Activated CD8-positive, alpha-beta T cell treated with anti-CD3 and anti-CD28 coated beads for 36 hours (primary cell): ENCODE results near the gene ERICH3. TPM values are rescaled to one million over a fixed set of nuclear protein-coding genes. Genes with fewer than 3 reads are reported as not detected.

Source experiments
- ATAC-seq: fragments of 200-7000 bp; cut with Tn5 transposase; one replicate; pipeline ENCODE4 v1.10.0; 2021; ENCODE audit warnings: mild to moderate bottlenecking, moderate library complexity
- CTCF ChIA-PET: fragments of 350-600 bp; sonication (Branson Sonifier 250); formaldehyde crosslinking; loops from one replicate; lab custom pipeline; 2021; ENCODE audit warnings: antibody characterized with exemption; lab: Charles Lee
- POLR2A ChIA-PET: fragments of 350-600 bp; sonication (Branson Sonifier 250); formaldehyde crosslinking; loops from one replicate; lab custom pipeline; 2021; ENCODE audit warnings: antibody characterized with exemption; lab: Charles Lee
- DNase-seq: peaks from one replicate; pipeline ENCODE4 v3.0.0-alpha.2; 2020
- H3K27ac Mint-ChIP-seq: one replicate; pipeline ENCODE4 v1.8.0; 2021; ENCODE audit warnings: mild to moderate bottlenecking, mixed read lengths
- H3K27me3 Mint-ChIP-seq: one replicate; pipeline ENCODE4 v1.8.0; 2021; ENCODE audit warnings: mixed read lengths
- H3K36me3 Mint-ChIP-seq: one replicate; pipeline ENCODE4 v1.8.0; 2021; ENCODE audit warnings: low read depth, mixed read lengths
- H3K4me1 Mint-ChIP-seq: one replicate; pipeline ENCODE4 v1.8.0; 2021; ENCODE audit warnings: low read depth, mixed read lengths
- H3K4me3 Mint-ChIP-seq: one replicate; pipeline ENCODE4 v1.8.0; 2021; ENCODE audit warnings: mild to moderate bottlenecking, moderate library complexity, mixed read lengths
- H3K9me3 Mint-ChIP-seq: one replicate; pipeline ENCODE4 v1.8.0; 2021; ENCODE audit warnings: mixed read lengths
- intact Hi-C: fragments of 100-400 bp; cut with micrococcal nuclease; formaldehyde crosslinking; loops from one replicate; pipeline ENCODE4 v1.10.0; 2022
- total RNA-seq, 2 experiments: library from RNA; stranded (reverse); gene quantifications; one replicate each; pipeline ENCODE4 v1.2.3, GENCODE V29; 2021
- TF ChIP-seq, protein P1 (sequence below): fragments of 200-600 bp; IDR thresholded peaks from one replicate; pipeline ENCODE4 v1.8.0; 2022; ENCODE audit warnings: antibody characterized with exemption, mild to moderate bottlenecking

Gene ERICH3
- total RNA-seq, 2 experiments from 2014 or later: not detected

- ATAC-seq (no peak), DNase-seq (no peak)
- no peak overlapping the region for H3K27ac Mint-ChIP-seq
- H3K27me3 Mint-ChIP-seq: peaks cover 1% of the 10 kb centered on the region
- intact Hi-C loops: no loop called here
- TF ChIP-seq, protein P1, sequence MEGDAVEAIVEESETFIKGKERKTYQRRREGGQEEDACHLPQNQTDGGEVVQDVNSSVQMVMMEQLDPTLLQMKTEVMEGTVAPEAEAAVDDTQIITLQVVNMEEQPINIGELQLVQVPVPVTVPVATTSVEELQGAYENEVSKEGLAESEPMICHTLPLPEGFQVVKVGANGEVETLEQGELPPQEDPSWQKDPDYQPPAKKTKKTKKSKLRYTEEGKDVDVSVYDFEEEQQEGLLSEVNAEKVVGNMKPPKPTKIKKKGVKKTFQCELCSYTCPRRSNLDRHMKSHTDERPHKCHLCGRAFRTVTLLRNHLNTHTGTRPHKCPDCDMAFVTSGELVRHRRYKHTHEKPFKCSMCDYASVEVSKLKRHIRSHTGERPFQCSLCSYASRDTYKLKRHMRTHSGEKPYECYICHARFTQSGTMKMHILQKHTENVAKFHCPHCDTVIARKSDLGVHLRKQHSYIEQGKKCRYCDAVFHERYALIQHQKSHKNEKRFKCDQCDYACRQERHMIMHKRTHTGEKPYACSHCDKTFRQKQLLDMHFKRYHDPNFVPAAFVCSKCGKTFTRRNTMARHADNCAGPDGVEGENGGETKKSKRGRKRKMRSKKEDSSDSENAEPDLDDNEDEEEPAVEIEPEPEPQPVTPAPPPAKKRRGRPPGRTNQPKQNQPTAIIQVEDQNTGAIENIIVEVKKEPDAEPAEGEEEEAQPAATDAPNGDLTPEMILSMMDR: no peak
- ChIA-PET CTCF (no interaction called here), POLR2A (no interaction called here)
- no peaks in the 10 kb centered on the region for H3K36me3 Mint-ChIP-seq
- no peak overlapping the region for H3K4me3 Mint-ChIP-seq
- no peaks in the 10 kb centered on the region for H3K4me1 Mint-ChIP-seq
- no peaks in the 10 kb centered on the region for H3K9me3 Mint-ChIP-seq
Measured at GRCh38 chr1:74530892-74531291, 142.7 kb downstream of the ERICH3 start.

DNA sequence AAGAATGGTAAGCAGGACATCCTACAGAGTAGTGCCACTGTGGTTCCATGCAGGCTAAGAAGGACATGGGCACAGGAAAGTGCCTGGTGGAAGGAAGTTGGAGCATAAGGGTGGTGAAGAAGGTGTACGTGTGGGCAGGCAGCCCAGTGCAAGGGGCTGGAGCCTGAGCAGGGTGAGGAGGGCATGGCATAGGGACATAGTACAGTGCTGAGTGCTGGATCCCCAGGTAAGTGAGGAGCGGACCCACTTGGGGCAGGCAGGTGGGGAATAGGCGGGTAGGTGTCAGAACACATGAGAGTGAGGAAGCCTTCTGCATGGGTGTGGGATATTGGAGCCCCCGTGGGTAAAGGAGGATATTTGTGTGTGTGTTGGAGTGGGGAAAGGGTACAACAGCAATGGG lies 145.5 kb downstream of the ERICH3 start:
- no peak for DNase-seq
- peaks cover 1% of the 10 kb centered on the region for H3K27me3 Mint-ChIP-seq
- TF ChIP-seq, protein P1: no peak
- H3K4me1 Mint-ChIP-seq: no peaks in the 10 kb centered on the region
- no peaks in the 10 kb centered on the region for H3K36me3 Mint-ChIP-seq
- ChIA-PET POLR2A (no interaction called here), CTCF (no interaction called here)
- no peak for ATAC-seq
- no peak overlapping the region for H3K4me3 Mint-ChIP-seq
- no peak overlapping the region for H3K27ac Mint-ChIP-seq
- intact Hi-C loops: no loop called here
- H3K9me3 Mint-ChIP-seq: no peaks in the 10 kb centered on the region

- DNase-seq (no peak), ATAC-seq (no peak)
- TF ChIP-seq, protein P1: no peak
- Mint-ChIP-seq H3K36me3 (no peaks in the 10 kb centered on the region), H3K27me3 (peaks cover 1% of the 10 kb centered on the region), H3K27ac (no peak overlapping the region), H3K4me1 (no peaks in the 10 kb centered on the region), H3K9me3 (no peaks in the 10 kb centered on the region), H3K4me3 (no peak overlapping the region)
- intact Hi-C loops: no loop called here
- ChIA-PET CTCF (no interaction called here), POLR2A (no interaction called here)
Measured at GRCh38 chr1:74526708-74527107, 146.9 kb downstream of the ERICH3 start.

DNA sequence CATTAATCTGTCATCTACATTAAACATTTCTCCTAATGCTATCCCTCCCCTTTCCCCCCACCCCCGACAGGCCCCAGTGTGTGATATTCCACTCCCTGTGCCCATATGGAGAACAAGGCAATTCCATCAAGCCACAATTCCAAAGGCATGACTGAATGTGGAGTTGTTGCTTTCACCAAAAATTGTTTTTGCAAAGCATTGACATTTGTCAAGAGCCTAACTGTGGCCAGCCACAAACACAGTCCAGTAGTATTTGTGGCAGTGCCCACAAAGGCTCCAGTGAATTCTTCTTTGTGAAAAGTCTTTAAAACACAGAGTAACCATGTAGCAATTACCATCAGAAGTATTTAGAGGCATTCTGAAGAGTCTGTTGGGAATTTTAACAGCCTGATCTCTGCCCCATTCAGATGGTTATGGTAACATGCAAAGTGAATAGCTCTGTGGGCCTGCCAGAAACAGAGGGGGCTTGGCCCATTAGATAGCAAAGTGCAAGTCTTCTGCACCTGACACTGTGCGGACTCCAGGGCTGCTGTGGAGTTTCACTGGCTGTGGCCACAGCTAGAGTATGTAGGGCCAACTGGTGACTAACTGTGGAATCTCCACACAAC lies 149.6 kb downstream of the ERICH3 start:
- Mint-ChIP-seq H3K27me3 (peaks cover 4% of the 10 kb centered on the region), H3K27ac (no peak overlapping the region), H3K36me3 (no peaks in the 10 kb centered on the region), H3K9me3 (no peaks in the 10 kb centered on the region), H3K4me1 (no peaks in the 10 kb centered on the region), H3K4me3 (no peak overlapping the region)
- ChIA-PET POLR2A (no interaction called here), CTCF (interaction anchor here (1.2 kb wide), 1 partner anchor 18 kb away, joined by 3 read pairs; no protein-coding TSS in a partner anchor)
- ATAC-seq (no peak), DNase-seq (no peak)
- intact Hi-C loops: no loop called here
- TF ChIP-seq, protein P1: no peak

DNA sequence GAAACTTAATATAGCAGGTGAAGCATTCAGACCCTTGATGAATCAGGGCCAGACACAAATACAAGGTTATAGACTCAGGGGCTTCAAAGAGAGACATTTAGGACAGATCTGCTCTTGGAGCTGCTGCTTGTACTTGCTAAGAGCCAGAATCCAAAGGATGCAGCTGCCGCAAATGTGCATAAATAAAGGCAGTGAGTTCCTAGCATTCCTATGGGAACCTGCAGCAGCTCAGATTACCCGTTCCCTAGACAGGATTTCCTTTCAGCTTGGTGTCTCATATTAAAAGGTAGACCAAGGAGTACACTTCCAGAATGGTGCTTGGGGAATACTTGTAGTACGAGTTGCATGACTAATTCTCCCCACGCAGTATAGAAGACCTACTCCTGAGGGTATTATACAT lies 151.4 kb downstream of the ERICH3 start:
- CTCF ChIA-PET: no interaction called here
- Mint-ChIP-seq H3K27me3 (peaks cover 2% of the 10 kb centered on the region), H3K4me1 (no peaks in the 10 kb centered on the region), H3K27ac (no peak overlapping the region), H3K9me3 (no peaks in the 10 kb centered on the region), H3K36me3 (no peaks in the 10 kb centered on the region), H3K4me3 (no peak overlapping the region)
- intact Hi-C loops: no loop called here
- DNase-seq (no peak), ATAC-seq (no peak)
- TF ChIP-seq, protein P1: no peak
- POLR2A ChIA-PET: no interaction called here

Other genes with a start within 250 kb of the ERICH3 start
- not detected for gene LRRC53, start 161.2 kb downstream of the ERICH3 start, total RNA-seq
- 1 to 10 TPM; 6.0 to 7.5 TPM for gene CRYZ, start 59.3 kb upstream of the ERICH3 start, total RNA-seq
- gene TYW3, start 59.4 kb upstream of the ERICH3 start, total RNA-seq: 10 to 100 TPM; 22.0 to 24.4 TPM